HG03565 (cell line): ENCODE data around the gene MS4A2.
"Not testable (repeated sequence)": the region's sequence is repeated elsewhere in the genome, so short reads cannot be mapped to it uniquely, and the experiment has no call there.

Source experiments
- ATAC-seq: cut with Tn5 transposase; IDR thresholded peaks from one replicate; pipeline ENCODE4 v1.9.1; 2021; ENCODE audit warnings: mild to moderate bottlenecking, moderate library complexity; ENCODE audit not compliant: unreplicated experiment

MS4A2 gene

DNA sequence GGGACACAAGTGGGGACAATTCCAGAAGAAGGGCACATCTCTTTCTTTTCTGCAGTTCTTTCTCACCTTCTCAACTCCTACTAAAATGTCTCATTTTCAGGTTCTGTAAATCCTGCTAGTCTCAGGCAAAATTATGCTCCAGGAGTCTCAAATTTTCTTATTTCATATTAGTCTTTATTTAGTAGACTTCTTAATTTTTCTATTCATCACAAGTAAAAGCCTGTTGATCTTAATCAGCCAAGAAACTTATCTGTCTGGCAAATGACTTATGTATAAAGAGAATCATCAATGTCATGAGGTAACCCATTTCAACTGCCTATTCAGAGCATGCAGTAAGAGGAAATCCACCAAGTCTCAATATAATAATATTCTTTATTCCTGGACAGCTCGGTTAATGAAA is at the start of gene MS4A2:
MS4A2 (plus strand) TSS at position 301 of the 400 bp plus-strand sequence. CDS start 102 bp downstream, outside the sequence.
- ATAC-seq: no peak

DNA sequence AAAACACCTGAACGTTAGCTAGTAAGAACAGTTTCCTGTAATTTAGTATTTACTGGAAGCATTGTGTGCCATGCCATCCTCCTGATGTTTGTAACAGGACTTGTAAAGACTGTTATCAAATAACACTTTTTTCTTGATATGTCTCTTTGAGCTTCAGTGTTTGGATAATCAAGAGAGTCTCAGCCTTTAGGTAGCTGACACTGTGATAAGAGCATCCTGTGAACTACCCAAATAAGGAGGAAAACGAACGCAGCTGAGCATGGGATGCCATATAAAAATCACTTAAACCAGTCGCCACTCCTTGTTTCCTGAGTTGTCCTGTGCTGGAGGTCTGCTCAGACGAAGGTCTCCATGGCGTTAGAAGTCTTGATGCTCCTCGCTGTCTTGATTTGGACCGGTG is 48.4 kb upstream of the MS4A2 start, which contains the start of gene OOSP2:
OOSP2 (plus strand) TSS at position 301 of the 400 bp plus-strand sequence; CDS start at position 352, 51 bp downstream.
- no peak for ATAC-seq

DNA sequence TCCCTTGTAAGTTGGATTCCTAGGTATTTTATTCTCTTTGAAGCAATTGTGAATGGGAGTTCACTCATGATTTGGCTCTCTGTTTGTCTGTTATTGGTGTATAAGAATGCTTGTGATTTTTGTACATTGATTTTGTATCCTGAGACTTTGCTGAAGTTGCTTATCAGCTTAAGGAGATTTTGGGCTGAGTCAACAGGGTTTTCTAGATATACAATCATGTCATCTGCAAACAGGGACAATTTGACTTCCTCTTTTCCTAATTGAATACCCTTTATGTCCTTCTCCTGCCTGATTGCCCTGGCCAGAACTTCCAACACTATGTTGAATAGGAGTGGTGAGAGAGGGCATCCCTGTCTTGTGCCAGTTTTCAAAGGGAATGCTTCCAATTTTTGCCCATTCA is 38.0 kb upstream of the MS4A2 start:
- not testable (repeated sequence) for ATAC-seq

DNA sequence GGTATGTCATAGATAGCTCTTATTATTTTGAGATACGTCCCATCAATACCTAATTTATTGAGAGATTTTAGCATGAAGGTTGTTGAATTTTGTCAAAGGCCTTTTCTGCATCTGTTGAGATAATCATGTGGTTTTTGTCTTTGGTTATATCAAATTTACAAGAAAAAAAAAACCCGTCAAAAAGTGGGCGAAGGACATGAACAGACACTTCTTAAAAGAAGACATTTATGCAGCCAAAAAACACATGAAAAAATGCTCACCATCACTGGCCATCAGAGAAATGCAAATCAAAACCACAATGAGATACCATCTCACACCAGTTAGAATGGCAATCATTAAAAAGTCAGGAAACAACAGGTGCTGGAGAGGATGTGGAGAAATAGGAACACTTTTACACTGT is 37.6 kb upstream of the MS4A2 start:
- not testable (repeated sequence) for ATAC-seq

DNA sequence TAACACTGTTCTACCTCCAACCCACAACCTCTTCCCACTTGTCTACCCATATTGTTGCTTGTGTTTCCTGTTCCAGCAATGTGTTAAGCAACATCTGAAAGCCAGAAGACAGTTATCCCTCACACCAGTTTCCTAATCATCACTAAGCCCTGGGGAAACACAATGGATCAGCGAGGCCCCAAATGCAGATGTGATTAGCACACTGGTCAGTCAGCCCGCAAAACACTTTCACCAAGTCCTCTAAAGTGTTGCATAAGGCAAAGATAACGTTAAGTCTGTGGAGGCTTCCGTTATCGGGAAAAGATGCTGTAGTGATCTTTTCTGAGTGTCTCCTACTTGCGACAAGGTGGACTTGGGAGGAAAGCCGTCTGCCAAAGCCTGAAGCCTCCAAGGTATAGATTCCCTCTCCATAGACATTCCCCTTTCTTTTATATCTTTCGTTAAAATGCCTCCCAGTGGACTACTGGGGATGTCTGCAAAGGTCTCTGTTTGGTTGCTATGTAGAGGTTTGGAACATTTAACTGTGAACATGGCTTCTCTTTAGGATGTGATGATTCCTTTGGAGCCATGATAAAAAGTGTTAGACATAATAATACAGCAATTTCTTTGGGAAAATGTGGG is 32.0 kb upstream of the MS4A2 start, which contains the start of gene MS4A3:
MS4A3 (plus strand) TSS at position 317 of the 621 bp plus-strand sequence. CDS start 4,496 bp downstream, outside the sequence.
- ATAC-seq: no peak

DNA sequence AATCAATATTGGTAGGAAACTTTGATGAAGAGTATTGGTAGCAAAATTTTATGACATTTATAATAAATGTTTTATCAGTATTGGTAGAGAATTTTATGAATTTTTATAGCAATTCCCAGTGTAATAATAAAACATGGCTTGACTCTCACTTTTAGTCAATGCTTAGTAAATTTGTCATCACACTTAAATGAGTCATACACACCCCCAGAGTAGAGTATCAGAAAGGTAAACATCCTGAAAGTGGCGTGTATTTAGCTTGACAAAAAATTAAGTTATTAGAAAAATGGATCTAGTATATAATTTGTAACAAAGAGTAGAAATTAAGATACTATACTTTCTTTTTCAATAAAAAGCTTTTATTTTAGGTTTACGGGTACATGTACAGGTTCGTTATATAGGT is 29.4 kb upstream of the MS4A2 start:
- no peak for ATAC-seq

DNA sequence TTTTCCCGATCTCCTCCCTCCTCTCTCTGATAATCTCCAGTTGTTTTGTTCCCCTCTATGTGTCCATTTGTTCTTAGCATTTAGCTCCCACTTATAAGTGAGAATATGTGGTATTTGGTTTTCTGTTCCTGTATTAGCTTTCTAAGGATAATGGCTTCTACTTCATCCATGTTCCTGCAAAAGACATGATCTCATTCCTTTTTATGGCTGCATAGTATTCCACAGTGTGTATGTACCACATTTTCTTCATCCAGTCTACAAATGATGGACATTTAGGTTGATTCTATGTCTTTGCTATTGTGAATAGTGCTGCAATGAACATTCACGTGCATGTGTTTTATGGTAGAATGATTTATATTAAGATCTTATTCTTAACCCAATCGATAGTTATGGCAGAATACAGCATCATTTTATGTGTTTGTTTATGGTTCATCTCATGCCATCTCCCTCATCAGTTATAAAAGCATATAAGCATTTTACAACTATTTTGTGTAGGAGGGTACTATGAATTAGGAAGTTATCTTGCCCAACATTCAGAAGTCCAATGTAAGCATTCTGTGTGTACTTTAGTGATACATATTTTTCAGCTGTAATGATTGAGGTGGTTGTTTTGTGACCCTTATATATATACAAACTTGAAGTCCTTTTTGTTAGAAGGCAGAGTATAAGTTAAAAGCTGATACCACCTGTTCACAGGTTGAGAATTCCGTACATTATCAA is 28.8 kb upstream of the MS4A2 start:
- ATAC-seq: no peak

DNA sequence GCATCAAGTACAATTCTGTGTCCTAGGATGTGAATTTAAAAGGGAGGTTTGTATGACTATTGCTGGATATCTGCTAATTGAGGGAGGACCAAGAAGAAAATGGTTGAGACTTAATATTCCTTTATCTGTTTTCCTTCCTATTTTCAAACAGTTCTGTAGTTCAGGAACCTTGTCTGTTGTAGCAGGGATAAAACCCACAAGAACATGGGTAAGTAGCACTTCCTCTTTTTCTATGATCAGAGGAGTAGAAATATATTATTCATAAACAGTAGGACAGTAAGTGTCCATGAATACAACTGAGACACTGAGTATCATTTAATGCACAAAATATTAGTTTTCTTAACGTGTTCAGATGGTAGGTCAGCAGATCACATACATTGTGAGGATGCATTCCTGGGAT is 24.4 kb upstream of the MS4A2 start:
- no peak for ATAC-seq

DNA sequence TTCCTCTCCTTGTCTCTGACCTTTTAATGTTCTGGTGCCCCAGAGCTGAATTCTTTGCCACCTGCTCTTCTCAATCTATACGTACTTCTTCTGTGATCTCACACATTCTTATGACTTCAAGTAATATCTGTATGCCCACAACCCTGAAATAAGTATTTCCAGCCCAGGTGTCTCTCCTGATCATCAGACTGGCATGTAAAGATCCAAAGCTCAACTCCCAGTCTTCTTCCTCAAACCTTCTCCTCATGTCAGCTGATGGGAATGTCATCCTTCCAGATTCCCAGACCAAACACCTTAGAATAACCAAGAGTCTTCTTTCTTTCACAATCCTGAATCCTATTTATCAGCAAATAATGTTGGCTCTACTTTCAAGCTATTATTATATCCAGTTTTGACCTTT is 22.7 kb upstream of the MS4A2 start:
- ATAC-seq: no peak

DNA sequence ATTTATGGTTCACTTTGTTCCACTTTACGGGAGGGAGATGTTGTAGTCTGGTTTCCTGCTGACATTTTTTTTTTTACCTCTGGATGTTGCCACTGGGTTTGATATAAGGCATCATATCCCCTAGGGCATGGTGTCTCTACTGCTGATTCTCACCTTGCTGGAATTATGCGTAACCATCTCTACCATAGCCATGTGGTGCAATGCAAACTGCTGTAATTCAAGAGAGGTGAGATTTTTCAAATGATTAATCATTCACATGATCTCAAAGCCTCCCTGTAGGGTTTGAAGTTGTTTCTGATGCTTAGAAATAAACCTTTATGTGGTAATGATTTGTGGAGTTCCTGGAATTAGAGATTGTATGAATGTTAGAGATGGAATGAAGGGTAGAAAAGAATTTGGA is 19.0 kb upstream of the MS4A2 start:
- ATAC-seq: no peak

DNA sequence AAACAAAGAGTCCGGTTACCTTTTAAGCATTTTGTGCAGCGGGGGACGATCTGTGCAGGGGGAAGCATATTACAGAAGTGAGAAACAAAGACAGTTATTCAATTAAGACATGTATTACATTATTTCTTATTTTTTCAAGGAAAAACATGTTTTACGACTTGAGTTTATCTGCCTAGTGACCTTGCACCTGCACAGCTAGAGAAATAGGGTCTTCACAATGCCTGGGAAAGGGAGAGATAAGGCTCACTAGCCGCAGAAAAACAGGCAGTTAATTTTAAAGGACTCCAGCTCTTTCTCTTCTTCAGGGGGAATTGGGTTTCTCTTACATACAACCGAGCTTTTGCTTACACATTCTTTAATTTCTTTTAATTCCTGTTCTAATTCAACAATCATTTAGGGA is 16.8 kb upstream of the MS4A2 start:
- ATAC-seq: not testable (repeated sequence)

DNA sequence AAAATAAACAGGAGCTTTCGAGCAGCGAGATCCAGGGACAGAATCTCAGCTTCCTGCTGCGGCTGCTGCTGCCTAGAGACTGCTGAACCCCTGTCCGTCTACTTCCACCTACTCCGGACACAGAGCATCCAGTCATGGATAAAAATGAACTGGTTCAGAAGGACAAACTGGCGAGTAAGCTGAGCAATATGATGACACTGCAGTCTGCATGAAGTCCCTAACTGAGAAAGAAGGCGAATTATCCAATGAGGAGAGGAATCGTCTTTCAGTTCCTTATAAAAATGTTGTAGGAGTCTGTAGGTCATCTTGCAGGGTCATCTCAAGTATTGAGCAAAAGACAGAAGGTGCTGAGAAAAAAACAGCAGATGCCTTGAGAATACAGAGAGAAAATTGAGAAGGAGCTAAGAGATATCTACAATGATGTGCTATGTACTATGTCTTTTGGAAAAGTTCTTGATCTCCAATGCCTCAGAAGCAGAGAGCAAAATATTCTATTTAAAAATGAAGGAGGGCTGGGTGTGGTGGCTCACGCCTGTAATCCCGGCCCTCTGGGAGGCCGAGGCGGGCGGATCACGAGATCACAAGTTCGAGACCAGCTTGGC is 11.1 kb upstream of the MS4A2 start:
- no peak for ATAC-seq

DNA sequence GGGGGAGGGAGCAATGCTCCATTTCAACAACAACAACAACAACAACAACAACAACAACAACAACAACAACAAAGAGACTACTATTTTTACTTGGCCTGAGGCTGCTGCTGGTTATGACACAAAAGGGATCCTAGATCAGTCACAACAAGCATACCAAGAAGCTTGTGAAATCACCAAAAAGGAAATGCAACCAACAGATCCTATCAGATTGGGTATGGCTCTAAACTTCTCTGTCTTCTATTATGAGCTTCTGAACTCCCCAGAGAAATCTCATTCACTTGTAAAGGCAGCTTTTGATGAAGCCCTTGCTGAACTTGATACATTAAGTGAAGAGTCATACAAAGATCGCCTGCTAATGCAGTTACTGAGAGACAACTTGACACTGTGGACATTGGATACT is 10.5 kb upstream of the MS4A2 start:
- no peak for ATAC-seq

DNA sequence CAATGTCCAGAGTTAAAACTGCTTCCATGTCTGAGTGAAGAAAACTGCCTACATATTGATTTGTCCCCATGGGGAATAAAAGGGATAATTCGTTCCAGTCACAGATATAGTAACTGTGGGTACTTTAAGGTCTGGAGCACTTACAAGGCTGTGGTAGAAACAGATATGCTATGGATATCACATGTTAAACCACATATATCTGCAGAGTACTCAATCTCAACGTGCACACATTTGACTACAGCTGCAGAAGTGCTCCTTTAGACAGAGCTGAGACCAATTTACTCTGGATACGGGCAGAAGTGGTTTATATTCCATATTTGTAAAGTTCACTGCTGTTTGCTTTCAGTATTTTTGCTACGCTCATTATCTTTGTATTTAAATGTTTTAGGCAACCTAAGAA is 9.7 kb upstream of the MS4A2 start:
- ATAC-seq: no peak

DNA sequence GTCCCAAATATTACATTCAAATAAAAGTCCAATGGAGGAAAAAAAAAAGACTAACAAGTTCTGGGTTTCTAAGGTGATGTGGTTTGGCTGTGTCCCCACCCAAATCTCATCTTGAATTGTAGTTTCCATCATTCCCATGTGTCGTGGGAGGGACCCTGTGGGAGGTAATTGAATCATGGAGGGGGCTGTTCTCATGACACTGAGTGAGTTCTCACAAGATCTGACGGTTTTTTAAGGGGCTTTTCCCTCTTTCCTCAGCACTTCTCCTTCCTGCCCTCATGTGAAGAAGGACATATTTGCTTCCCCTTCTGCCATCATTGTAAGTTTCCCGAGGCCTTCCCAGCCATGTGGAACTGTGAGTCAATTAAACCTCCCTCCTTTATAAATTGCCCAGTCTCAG is 7.9 kb upstream of the MS4A2 start:
- ATAC-seq: no peak

DNA sequence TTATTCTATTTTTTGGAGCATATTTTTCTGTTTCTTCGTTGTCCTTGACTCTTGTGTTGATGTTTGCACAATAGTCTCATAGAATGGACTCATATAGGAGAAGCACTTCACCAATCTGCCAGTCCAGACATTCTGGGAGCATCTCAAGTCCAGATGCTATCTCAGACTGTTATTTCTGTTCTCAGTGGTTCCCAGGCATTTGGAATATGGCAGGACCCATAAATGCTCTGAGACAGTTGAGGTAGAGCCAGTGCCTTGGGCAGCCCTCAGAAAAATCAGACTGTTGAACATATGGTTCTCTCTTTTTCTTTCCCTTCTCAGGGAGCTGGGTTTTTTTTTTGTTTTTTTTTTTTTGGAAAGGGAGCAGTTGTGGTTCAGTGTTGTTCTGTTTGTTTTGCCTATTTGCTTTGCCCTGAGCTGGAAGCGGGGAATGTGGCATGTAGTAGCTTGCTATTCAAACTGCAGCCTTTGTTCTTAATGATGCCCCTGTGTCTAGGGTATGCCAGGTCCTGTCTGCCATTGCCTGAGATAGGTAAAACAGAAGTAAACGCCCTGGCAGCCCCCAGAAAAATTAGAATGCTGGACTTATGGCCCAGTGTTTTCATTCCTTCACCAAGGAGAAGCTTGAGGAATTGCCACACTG is 3.7 kb upstream of the MS4A2 start:
- no peak for ATAC-seq

DNA sequence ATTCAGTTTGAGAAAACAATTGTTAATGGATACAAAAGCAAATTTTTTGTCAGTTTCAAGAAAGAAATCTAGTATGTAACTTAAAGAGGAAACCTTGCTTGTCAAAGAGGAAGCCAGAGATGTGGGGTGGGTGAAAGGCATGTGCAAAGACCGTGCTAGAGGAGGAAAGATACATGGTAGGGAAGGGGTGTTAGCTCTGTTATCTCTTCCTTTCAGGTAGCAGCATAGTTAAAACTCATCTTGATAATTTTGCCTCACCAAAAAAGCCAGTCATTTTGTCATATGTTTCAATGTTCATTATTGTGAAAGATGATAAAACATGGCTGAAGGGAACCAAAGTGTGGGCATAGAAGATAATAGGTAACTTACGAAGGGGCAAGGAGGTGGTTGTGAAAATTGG is 2.6 kb upstream of the MS4A2 start:
- no peak for ATAC-seq

DNA sequence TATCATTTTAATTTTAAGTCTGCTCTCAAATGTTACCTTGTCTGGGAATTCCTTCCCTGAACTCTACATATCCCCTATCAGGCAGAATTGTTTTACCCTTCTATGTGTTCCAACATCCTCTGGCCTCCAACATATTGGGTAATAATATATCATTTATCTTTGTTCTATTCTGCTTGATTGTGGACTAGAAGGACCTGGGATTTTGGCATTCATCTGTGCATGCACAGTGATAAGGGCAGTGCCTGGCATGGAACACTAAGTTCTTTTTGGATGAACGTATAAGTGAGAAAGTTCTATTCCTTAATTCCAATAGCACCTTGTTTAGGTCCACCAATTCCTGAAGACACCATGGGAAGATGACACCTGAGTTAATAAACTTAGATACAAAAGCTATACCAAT is 1.2 kb upstream of the MS4A2 start:
- no peak for ATAC-seq

DNA sequence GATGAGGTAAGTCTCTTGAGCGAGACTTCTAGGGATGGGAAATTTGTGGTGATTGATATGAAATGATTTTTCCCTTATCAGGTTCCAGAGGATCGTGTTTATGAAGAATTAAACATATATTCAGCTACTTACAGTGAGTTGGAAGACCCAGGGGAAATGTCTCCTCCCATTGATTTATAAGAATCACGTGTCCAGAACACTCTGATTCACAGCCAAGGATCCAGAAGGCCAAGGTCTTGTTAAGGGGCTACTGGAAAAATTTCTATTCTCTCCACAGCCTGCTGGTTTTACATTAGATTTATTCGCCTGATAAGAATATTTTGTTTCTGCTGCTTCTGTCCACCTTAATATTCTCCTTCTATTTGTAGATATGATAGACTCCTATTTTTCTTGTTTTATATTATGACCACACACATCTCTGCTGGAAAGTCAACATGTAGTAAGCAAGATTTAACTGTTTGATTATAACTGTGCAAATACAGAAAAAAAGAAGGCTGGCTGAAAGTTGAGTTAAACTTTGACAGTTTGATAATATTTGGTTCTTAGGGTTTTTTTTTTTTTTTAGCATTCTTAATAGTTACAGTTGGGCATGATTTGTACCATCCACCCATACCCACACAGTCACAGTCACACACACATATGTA is 7.1 kb downstream of the MS4A2 start:
- no peak for ATAC-seq

DNA sequence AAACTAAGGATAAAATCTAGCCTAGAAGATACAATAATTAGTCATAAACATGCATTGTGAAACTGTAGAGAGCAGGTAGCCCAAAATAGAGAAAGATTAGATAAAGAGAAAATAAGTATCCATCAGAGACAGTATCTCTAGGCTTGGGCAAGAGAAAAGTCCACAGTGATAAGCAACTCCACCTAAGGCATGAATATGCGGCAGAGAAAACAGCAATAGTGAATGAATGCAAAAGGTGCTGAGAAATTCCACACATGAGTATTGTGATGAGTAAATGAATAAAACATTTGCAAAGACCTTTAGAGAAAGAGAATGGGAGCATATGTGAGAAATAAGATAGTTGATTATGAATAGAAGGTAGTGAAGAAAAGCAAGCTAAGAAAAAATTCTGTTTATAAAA is 8.7 kb downstream of the MS4A2 start:
- no peak for ATAC-seq

DNA sequence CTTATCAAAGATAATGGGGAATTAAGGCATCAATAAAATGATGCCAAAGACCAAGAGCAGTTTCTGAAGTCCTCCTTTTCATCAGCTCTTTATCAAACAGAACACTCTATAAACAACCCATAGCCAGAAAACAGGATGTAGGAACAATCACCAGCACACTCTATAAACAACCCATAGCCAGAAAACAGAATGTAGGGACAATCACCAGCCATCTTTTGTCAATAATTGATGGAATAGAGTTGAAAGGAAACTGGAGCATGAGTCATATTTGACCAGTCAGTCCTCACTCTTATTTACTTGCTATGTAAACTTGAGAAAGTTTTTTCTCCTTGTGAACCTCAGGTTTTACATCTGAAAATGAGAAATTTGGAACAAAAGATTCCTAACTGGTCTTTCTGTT is 10.0 kb downstream of the MS4A2 start:
- no peak for ATAC-seq
